ENCODE results near the gene CHMP2A. TPM values are rescaled to one million over a fixed set of nuclear protein-coding genes. Genes with fewer than 3 reads are reported as not detected.
A peak's percentile ranks its signal among the peaks of the same experiment; 100 is the strongest.
"Not testable (repeated sequence)": the region's sequence is repeated elsewhere in the genome, so short reads cannot be mapped to it uniquely, and the experiment has no call there.

Gene CHMP2A
- 100 to 1,000 TPM in 1 of 12 donors, 10 to 100 TPM in 10, not detected in 1; 63.8 to 111 (median 69.9) TPM for polyA plus RNA-seq (ENCODE audit: insufficient read length in 12 of 12)
- long read RNA-seq, donor 1, transcript CHMP2A-206 (5 exons, 1,178 nt): minor isoform, 11 of 123 reads
- long read RNA-seq, donor 1, transcript CHMP2A-208 (6 exons, 885 nt): minor isoform, 6 of 123 reads
- long read RNA-seq, donor 1, transcript CHMP2A-207 (2 exons, 592 nt): minor isoform, 7 of 123 reads
- long read RNA-seq, donor 1, transcript CHMP2A-201 (6 exons, 913 nt): major isoform, 51 of 123 reads
- long read RNA-seq, donor 1, partial matches to known transcripts: 48 of 123 reads
- long read RNA-seq, donor 1, other reads (novel, unspliced or antisense): 0 of 123 reads
- long read RNA-seq, donor 2, transcript CHMP2A-201 (6 exons, 913 nt): major isoform, 25 of 56 reads
- long read RNA-seq, donor 2, transcript CHMP2A-208 (6 exons, 885 nt): minor isoform, 15 of 56 reads
- long read RNA-seq, donor 2, transcript CHMP2A-206 (5 exons, 1,178 nt): minor isoform, 11 of 56 reads
- long read RNA-seq, donor 2, partial matches to known transcripts: 5 of 56 reads
- long read RNA-seq, donor 2, other reads (novel, unspliced or antisense): 0 of 56 reads
- long read RNA-seq, donor 3, transcript CHMP2A-208 (6 exons, 885 nt): minor isoform, 5 of 37 reads
- long read RNA-seq, donor 3, transcript CHMP2A-201 (6 exons, 913 nt): major isoform, 21 of 37 reads
- long read RNA-seq, donor 3, partial matches to known transcripts: 5 of 37 reads
- long read RNA-seq, donor 3, other reads (novel, unspliced or antisense): 0 of 37 reads
- long read RNA-seq, donor 4, transcript CHMP2A-201 (6 exons, 913 nt): minor isoform, 5 of 20 reads
- long read RNA-seq, donor 4, transcript CHMP2A-206 (5 exons, 1,178 nt): major isoform, 6 of 20 reads
- long read RNA-seq, donor 4, partial matches to known transcripts: 7 of 20 reads
- long read RNA-seq, donor 4, other reads (novel, unspliced or antisense): 0 of 20 reads
- long read RNA-seq, donor 5, transcript CHMP2A-208 (6 exons, 885 nt): minor isoform, 14 of 64 reads
- long read RNA-seq, donor 5, transcript CHMP2A-206 (5 exons, 1,178 nt): minor isoform, 14 of 64 reads
- long read RNA-seq, donor 5, transcript CHMP2A-201 (6 exons, 913 nt): major isoform, 34 of 64 reads
- long read RNA-seq, donor 5, partial matches to known transcripts: 0 of 64 reads
- long read RNA-seq, donor 5, other reads (novel, unspliced or antisense): 0 of 64 reads
- long read RNA-seq, donor 6, transcript CHMP2A-208 (6 exons, 885 nt): minor isoform, 6 of 33 reads
- long read RNA-seq, donor 6, transcript CHMP2A-206 (5 exons, 1,178 nt): minor isoform, 5 of 33 reads
- long read RNA-seq, donor 6, transcript CHMP2A-201 (6 exons, 913 nt): major isoform, 12 of 33 reads
- long read RNA-seq, donor 6, partial matches to known transcripts: 8 of 33 reads
- long read RNA-seq, donor 6, other reads (novel, unspliced or antisense): 0 of 33 reads
- long read RNA-seq, donor 7, transcript CHMP2A-206 (5 exons, 1,178 nt): minor isoform, 6 of 41 reads
- long read RNA-seq, donor 7, transcript CHMP2A-201 (6 exons, 913 nt): major isoform, 20 of 41 reads
- long read RNA-seq, donor 7, transcript CHMP2A-208 (6 exons, 885 nt): minor isoform, 7 of 41 reads
- long read RNA-seq, donor 7, partial matches to known transcripts: 7 of 41 reads
- long read RNA-seq, donor 7, other reads (novel, unspliced or antisense): 0 of 41 reads
- long read RNA-seq, donor 8, transcript CHMP2A-206 (5 exons, 1,178 nt): minor isoform, 8 of 79 reads
- long read RNA-seq, donor 8, transcript CHMP2A-208 (6 exons, 885 nt): minor isoform, 19 of 79 reads
- long read RNA-seq, donor 8, transcript CHMP2A-201 (6 exons, 913 nt): major isoform, 32 of 79 reads
- long read RNA-seq, donor 8, partial matches to known transcripts: 19 of 79 reads
- long read RNA-seq, donor 8, other reads (novel, unspliced or antisense): 0 of 79 reads
- long read RNA-seq, donor 9, transcript CHMP2A-206 (5 exons, 1,178 nt): minor isoform, 6 of 42 reads
- long read RNA-seq, donor 9, transcript CHMP2A-201 (6 exons, 913 nt): major isoform, 25 of 42 reads
- long read RNA-seq, donor 9, partial matches to known transcripts: 8 of 42 reads
- long read RNA-seq, donor 9, other reads (novel, unspliced or antisense): 0 of 42 reads
- long read RNA-seq, donor 10, transcript CHMP2A-201 (6 exons, 913 nt): major isoform, 25 of 45 reads
- long read RNA-seq, donor 10, transcript CHMP2A-208 (6 exons, 885 nt): minor isoform, 7 of 45 reads
- long read RNA-seq, donor 10, partial matches to known transcripts: 9 of 45 reads
- long read RNA-seq, donor 10, other reads (novel, unspliced or antisense): 0 of 45 reads
- long read RNA-seq, donor 11, transcript CHMP2A-201 (6 exons, 913 nt): major isoform, 28 of 68 reads
- long read RNA-seq, donor 11, transcript CHMP2A-208 (6 exons, 885 nt): minor isoform, 11 of 68 reads
- long read RNA-seq, donor 11, transcript CHMP2A-206 (5 exons, 1,178 nt): minor isoform, 15 of 68 reads
- long read RNA-seq, donor 11, partial matches to known transcripts: 11 of 68 reads
- long read RNA-seq, donor 11, other reads (novel, unspliced or antisense): 0 of 68 reads

- DNase-seq: peak; percentile 96
Observed at GRCh38 chr19:58554494-58555368, at the start of gene CHMP2A. CHMP2A (minus strand) TSS chr19:58555105; CDS start chr19:58554212, 893 bp downstream.

DNA sequence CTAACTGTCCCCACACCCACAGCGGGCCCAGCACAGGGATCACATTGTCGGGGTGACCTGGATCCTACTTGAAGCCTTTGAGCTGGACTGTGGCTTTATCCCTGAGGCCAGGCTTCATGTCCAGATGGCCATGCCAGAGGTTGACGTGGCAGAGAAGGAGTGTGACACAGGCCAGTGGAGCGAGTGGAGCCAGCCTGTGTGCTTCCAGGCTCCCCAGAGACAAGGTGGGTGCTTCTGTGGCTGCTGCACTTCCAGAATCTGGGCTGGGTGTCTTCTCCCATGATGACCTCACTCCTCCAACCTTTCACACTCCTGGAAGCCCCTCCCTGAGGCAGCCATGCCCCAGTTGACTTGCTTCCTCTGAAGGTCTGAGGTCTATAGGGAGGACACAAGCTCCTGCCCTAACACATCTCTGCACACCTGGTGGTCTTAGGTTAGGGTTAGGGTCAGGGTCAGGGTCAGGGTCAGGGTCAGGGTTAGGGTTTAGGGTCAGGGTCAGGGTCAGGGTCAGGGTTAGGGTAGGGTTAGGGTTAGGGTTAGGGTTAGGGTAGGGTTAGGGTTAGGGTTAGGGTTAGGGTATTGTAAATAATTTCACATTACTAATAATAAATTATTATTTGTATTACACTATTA is 31.3 kb upstream of the CHMP2A start:
- no peak for DNase-seq

- DNase-seq: no peak
Observed at GRCh38 chr19:58585442-58586132, 30.7 kb upstream of the CHMP2A start.

DNA sequence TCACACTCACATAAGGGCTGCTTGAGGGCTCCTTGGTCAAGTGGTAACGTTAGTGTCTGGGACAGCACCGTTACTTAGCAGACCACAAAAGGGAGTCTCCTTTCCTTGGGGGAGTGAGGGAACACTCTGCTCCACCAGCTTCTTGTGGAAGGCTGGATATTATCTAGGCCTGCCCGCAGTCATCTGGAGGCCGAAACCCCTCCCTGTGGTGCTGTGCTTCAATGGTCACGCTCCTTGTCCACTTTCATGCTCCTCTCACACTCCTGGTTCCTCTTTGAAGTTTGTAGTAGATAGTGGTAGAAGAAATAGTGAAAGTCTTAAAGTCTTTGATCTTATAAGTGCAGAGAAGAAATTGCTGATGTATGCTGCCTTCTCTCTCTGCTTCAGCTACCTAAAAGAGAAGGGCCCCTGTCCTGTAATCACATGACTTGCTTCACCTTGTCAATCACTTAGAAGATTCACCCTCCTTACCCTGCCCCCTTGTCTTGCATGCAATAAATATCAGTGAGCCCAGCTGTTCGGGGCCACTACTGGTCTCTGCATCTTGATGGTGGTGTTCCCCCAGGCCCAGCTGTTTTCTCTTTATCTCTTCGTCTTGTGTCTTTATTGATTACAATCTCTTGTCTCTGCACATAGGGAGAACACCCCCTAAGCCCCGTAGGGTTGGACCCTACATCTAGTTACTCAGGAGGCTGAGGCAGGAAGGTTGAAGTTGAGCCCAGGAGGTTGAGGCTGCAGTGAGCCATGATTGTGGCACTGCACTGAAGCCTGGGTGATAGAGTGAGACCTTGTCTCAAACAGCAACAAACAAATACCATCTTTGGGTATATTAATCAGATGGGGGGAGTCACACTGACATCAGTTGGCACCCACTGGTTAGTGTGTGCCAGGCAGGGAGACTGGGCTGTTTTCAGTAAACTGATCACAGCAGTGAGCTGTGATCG is 29.9 kb upstream of the CHMP2A start:
- no peak for DNase-seq

DNA sequence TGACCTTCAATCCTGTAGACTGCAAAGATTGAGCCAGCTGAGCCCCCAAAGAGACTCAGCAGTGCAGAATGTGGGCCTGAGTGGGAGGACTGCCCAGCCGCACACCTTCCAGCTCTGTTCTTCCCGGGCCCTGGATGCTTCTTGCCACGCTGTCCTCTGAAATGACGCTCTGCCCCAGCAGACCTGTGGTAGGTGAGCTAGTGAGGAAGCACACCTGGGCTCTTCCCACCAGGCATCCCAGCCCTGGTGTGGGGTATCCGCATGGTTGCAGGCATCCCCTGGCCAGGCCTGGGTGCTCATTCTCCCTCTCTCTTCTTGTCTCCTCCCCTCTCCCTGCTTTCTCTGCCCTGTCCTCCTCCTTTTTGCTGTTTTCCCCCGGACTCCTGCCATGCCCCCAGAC is 28.1 kb upstream of the CHMP2A start:
- no peak for DNase-seq

GRCh38 chr19:58581227-58582141 is 26.6 kb upstream of the CHMP2A start:
- peak; percentile 87 for DNase-seq

DNA sequence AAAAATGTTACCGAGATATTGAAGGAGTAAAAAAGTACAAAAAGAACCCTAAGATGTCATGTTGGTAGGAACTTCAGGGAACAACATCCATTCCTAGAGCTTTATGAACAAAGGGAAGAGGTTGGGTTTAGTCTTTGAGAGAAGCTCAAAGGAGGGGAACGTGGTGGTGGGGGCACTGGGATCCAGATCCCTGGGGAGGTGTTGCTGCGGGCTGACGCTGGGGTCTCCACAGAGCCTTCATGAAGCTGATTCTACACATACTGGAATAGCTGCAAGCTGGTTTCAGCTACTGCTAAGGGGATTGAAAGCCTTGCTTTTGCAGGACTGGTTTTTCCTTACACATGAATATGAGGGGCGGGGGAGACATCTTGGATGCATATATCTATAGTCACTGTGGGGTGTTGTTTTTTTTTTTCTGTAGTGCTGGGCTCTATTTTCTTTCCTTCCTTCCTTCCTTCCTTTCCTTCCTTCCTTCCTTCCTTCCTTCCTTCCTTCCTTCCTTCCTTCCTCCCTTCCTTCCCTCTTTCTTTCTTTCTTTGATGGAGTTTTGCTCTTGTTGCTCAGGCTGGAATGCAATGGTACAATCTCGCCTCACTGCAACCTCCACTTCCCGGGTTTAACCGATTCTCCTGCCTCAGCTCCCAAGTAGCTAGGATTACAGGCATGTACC is 24.7 kb upstream of the CHMP2A start:
- no peak for DNase-seq

- DNase-seq: no peak
Observed at GRCh38 chr19:58578012-58578925, 23.4 kb upstream of the CHMP2A start.

DNA sequence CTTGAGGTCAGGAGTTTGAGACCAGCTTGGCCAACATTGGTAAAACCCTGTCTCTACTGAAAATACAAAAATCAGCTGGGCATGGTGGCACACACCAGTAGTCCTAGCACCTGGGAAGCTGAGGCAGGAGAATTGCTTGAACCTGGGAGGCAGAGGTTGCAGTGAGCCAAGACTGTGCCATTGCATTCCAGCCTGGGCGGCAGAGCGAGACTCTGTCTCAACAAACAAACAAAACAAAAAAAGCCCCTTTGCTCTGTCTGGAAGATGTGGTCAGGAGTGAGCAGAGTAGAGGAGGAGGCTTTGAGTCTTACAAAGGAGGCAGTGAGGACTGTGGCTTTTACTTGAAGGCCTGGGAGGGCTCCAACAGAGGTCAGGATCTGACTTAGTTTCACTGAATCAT is 22.7 kb upstream of the CHMP2A start:
- DNase-seq: not testable (repeated sequence)

GRCh38 chr19:58575183-58576041 is 20.5 kb upstream of the CHMP2A start:
- DNase-seq: peak; percentile 96

- DNase-seq: no peak
Observed at GRCh38 chr19:58573658-58574164, 18.8 kb upstream of the CHMP2A start.
